ENCODE measurements around the gene MCTP2. TPM values are rescaled to one million over a fixed set of nuclear protein-coding genes. Genes with fewer than 3 reads are reported as not detected.

Gene MCTP2
- total and polyA plus RNA-seq, 9 of the 15 experiments (the other 6 are each of a cell fraction or from before 2014, with no cell fraction given), result 0.07 TPM; not detected in 8

GRCh38 chr15:94348084-94348483, 116.7 kb downstream of the MCTP2 start (continued):
- TF ChIP-seq NONO (IDR thresholded peaks at IDR 0.05; ENCODE audit: low read depth in 2 of 2, low read length in 1 of 2), result no peak
- TF ChIP-seq, protein P1, sequence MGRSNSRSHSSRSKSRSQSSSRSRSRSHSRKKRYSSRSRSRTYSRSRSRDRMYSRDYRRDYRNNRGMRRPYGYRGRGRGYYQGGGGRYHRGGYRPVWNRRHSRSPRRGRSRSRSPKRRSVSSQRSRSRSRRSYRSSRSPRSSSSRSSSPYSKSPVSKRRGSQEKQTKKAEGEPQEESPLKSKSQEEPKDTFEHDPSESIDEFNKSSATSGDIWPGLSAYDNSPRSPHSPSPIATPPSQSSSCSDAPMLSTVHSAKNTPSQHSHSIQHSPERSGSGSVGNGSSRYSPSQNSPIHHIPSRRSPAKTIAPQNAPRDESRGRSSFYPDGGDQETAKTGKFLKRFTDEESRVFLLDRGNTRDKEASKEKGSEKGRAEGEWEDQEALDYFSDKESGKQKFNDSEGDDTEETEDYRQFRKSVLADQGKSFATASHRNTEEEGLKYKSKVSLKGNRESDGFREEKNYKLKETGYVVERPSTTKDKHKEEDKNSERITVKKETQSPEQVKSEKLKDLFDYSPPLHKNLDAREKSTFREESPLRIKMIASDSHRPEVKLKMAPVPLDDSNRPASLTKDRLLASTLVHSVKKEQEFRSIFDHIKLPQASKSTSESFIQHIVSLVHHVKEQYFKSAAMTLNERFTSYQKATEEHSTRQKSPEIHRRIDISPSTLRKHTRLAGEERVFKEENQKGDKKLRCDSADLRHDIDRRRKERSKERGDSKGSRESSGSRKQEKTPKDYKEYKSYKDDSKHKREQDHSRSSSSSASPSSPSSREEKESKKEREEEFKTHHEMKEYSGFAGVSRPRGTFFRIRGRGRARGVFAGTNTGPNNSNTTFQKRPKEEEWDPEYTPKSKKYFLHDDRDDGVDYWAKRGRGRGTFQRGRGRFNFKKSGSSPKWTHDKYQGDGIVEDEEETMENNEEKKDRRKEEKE (IDR thresholded peaks at IDR 0.05; ENCODE audit: borderline replicate concordance in 1 of 2, control insufficient read depth in 1 of 2, low read depth in 2 of 2, low read length in 1 of 2), result no peak
- no peak for TF ChIP-seq ZC3H8 (IDR thresholded peaks at IDR 0.05)
- no peak for TF ChIP-seq ZNF668 (CRISPR knock-in tag; IDR thresholded peaks at IDR 0.05)
- no peak for TF ChIP-seq LCOR (CRISPR knock-in tag; IDR thresholded peaks at IDR 0.05)
- no peak for TF ChIP-seq JUN (IDR thresholded peaks at IDR 0.05; ENCODE audit: borderline replicate concordance, low read depth, low read length)
- TF ChIP-seq JUN (CRISPR knock-in tag; IDR thresholded peaks at IDR 0.05; ENCODE audit: borderline replicate concordance), result no peak
- TF ChIP-seq, protein P2, sequence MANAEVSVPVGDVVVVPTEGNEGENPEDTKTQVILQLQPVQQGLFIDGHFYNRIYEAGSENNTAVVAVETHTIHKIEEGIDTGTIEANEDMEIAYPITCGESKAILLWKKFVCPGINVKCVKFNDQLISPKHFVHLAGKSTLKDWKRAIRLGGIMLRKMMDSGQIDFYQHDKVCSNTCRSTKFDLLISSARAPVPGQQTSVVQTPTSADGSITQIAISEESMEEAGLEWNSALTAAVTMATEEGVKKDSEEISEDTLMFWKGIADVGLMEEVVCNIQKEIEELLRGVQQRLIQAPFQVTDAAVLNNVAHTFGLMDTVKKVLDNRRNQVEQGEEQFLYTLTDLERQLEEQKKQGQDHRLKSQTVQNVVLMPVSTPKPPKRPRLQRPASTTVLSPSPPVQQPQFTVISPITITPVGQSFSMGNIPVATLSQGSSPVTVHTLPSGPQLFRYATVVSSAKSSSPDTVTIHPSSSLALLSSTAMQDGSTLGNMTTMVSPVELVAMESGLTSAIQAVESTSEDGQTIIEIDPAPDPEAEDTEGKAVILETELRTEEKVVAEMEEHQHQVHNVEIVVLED (CRISPR knock-in tag; IDR thresholded peaks at IDR 0.05), result no peak
- no peak for TF ChIP-seq ZNF347 (CRISPR knock-in tag; IDR thresholded peaks at IDR 0.05; ENCODE audit: low read depth)
- no peak for TF ChIP-seq POLR2AphosphoS2 (IDR thresholded peaks at IDR 0.05; ENCODE audit: low read length)
- TF ChIP-seq, protein P3, sequence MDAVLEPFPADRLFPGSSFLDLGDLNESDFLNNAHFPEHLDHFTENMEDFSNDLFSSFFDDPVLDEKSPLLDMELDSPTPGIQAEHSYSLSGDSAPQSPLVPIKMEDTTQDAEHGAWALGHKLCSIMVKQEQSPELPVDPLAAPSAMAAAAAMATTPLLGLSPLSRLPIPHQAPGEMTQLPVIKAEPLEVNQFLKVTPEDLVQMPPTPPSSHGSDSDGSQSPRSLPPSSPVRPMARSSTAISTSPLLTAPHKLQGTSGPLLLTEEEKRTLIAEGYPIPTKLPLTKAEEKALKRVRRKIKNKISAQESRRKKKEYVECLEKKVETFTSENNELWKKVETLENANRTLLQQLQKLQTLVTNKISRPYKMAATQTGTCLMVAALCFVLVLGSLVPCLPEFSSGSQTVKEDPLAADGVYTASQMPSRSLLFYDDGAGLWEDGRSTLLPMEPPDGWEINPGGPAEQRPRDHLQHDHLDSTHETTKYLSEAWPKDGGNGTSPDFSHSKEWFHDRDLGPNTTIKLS (IDR thresholded peaks at IDR 0.05; ENCODE audit: borderline replicate concordance, low read depth), result no peak
- TF ChIP-seq ZNF121 (CRISPR knock-in tag; conservative IDR thresholded peaks at IDR 0.05), result no peak
- no peak for TF ChIP-seq TEAD1 (CRISPR knock-in tag; IDR thresholded peaks at IDR 0.05)
- no peak for TF ChIP-seq ZNF224 (CRISPR knock-in tag; IDR thresholded peaks at IDR 0.05)

All from K562 (cell line).